Thymus (tissue), 11 donors: ENCODE data around the gene RAPGEF3. TPM values are rescaled to one million over a fixed set of nuclear protein-coding genes. Genes with fewer than 3 reads are reported as not detected.

Source experiments
- DNase-seq, 9 donors: peaks; one replicate each; pipeline ENCODE4 v3.0.0-alpha.2; 2013; ENCODE audit warnings: low spot score in 9 of 9, low read depth in 6 of 9, missing footprints in 1 of 9
- H3K27ac ChIP-seq, 2 donors: one replicate each; pipeline ENCODE4 v1.5.1; 2013; ENCODE audit warnings: control low read depth in 1 of 2, low read depth in 1 of 2, low read length in 1 of 2, mild to moderate bottlenecking in 1 of 2, moderate library complexity in 1 of 2
- H3K27me3 ChIP-seq, 2 donors: one replicate each; pipeline ENCODE4 v1.5.1; 2013; ENCODE audit warnings: low read length in 1 of 2; ENCODE audit not compliant: control insufficient read depth in 2 of 2, insufficient read depth in 1 of 2
- H3K36me3 ChIP-seq, 2 donors: one replicate each; pipeline ENCODE4 v1.5.1; 2013; ENCODE audit warnings: low read length in 1 of 2, mild to moderate bottlenecking in 1 of 2, moderate library complexity in 1 of 2; ENCODE audit not compliant: control insufficient read depth in 2 of 2, insufficient read depth in 2 of 2
- H3K4me1 ChIP-seq, 2 donors: one replicate each; pipeline ENCODE4 v1.5.1; 2013; ENCODE audit warnings: low read length in 2 of 2; ENCODE audit not compliant: control insufficient read depth in 2 of 2, insufficient read depth in 2 of 2
- H3K4me3 ChIP-seq, 2 donors: one replicate each; pipeline ENCODE4 v1.5.1; 2013; ENCODE audit warnings: low read length in 2 of 2, control low read depth in 1 of 2, mild to moderate bottlenecking in 1 of 2
- H3K9me3 ChIP-seq, 2 donors: one replicate each; pipeline ENCODE4 v1.5.1; 2013; ENCODE audit warnings: low read length in 1 of 2, mild to moderate bottlenecking in 1 of 2; ENCODE audit not compliant: control insufficient read depth in 2 of 2, insufficient read depth in 1 of 2
- WGBS: extraction: QIAGEN DNeasy Blood & Tissue Kit; methylation state at CpG from one replicate; pipeline ENCODE4 v1.1.7; 2013; 5-methylcytosine and 5-hydroxymethylcytosine counted together
- polyA plus RNA-seq: library from polyadenylated mRNA; stranded (reverse); fragments of 200-250 nt; gene quantifications from one replicate; pipeline ENCODE4 v1.2.3, GENCODE V29; 2013
- total RNA-seq: library from RNA; stranded (reverse); fragments of 120-200 nt; gene quantifications from one replicate; pipeline ENCODE4 v1.2.4, GENCODE V29; 2013
- donor health status: healthy.

The RAPGEF3 gene
- total and polyA plus RNA-seq, 2 donors, result 1.6 to 20.9 TPM

DNA sequence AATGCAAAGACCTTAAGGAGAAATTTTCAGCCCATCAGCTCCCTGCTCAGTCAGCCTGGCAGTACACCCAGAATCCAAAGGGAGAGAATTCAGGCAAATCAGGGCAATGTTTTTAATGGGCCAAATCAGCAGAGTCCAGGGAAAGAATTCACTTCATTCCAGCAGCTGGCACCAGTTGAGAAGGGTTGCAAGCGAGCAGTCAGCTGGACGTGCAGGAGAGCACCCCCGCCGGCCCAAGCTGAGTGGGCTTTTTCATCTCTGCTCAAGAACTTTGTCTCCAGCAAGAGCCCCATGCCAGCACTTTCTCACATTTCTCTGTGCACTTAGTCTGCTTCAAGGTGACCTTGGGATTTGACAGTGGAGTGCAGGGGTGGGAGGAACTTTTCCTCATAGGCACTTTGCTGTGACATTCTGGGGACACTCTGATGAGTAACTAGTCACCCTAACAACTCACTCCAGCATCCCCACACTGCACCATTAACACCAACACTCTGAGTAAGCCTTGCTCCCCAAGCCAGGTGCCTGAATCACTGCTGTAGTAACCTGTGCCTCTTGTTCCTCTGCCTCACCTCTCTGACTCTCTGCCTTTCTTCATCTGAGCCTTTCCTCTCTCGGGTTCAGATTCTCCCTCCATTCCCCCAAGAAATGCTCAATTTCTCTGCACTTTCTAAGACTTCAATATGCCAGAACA is 35.6 kb downstream of the RAPGEF3 start:
- Histone ChIP-seq H3K27me3 (no peaks in the 10 kb centered on the region), H3K4me1 (peaks cover 0 to 1% of the 10 kb centered on the region in 2 donors), H3K9me3 (no peaks in the 10 kb centered on the region), H3K4me3 (no peak overlapping the region), H3K27ac (no peak overlapping the region), H3K36me3 (no peaks in the 10 kb centered on the region)
- WGBS, result 96% methylated on average over 5 of the region's 5 CpGs
- no peak for DNase-seq

DNA sequence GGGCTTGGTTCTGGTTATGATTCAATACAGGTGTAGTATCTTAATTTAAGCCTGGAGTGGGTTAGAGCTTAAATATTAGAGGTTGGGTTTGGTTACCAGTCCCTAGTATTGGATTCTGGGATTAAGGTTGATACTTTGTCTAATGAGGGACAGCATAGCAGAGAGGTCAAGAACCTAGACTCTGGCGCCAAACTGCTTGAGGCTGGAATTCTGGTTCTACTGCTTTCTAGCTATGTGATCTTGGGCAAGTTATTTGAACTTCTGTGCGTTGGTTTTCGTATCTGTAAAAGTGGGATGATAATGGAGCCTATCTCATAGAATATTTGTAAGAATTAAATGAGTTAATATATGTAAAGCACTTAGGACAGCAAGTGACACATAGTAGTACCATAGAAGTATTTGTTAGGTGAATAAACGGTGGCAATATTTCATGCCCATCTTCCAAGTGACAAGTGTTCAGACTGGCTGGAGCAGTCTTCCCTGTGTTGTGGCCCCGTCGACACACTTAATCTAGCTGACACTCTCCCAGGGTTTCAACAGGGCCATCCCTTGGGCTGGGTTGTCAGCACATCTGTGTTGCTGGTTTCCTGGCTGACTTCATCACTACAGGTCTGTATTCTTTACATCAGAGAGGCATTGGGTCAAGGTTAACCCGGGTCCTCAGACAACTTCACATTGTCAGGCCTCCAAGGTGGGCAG is 36.4 kb downstream of the RAPGEF3 start:
- WGBS, result 95% methylated on average over 7 of the region's 7 CpGs
- H3K9me3 ChIP-seq, result no peaks in the 10 kb centered on the region
- H3K36me3 ChIP-seq, result no peaks in the 10 kb centered on the region
- no peak overlapping the region for H3K27ac ChIP-seq
- no peaks in the 10 kb centered on the region for H3K27me3 ChIP-seq
- peaks cover 6 to 9% of the 10 kb centered on the region in 2 donors for H3K4me1 ChIP-seq
- no peak overlapping the region for H3K4me3 ChIP-seq
- DNase-seq, result no peak

DNA sequence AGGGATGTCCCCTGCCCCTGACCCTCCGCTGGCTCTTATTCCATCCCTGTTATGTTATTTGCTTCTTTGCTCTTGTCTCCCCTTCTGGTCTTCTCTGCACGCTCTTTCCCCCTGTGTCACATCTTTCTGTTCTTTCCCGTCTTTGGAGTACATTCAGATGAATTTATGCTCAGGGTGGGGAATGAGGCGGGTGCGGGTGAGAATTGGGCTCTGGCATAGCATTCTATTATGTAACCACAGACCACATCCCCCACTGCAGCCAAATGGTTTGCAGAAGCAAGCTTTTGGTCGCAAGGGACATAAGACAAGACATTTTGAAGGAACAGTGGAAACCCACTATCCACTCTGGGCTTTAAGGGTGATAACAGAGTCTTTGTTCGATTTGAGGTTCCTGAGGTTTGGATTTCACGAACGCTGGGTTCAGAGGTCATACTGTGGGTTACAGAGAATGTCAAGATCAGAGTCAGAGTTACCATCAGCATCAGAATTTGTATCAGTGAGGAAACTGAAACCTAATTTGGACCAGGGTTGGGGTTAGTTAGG is 37.2 kb downstream of the RAPGEF3 start:
- 28% methylated on average over 9 of the region's 9 CpGs for WGBS
- no peak for DNase-seq
- H3K27ac ChIP-seq, result no peak overlapping the region

DNA sequence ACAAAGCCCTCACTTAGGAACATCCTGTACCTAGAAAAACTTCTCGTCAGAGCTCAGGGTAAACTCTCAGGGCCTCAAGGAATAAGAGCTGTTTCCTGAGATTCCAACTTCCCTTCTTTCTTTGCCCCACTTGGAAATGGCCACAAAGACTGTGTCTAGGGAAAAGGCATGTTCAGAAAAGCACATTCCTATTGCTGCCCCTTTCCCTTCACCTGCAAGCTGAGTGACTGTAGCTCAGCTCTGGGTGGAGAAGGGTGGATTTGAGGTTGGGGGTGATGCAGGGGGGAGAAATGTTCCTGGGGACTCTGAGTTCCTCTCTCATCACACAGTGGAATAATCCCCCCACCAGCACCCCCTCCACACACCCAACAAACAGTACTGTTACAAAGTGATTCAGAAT is 40.1 kb downstream of the RAPGEF3 start:
- Histone ChIP-seq H3K4me3 (no peak overlapping the region), H3K27me3 (no peaks in the 10 kb centered on the region), H3K27ac (no peak overlapping the region), H3K4me1 (peaks cover 11 to 31% of the 10 kb centered on the region in 2 donors), H3K36me3 (no peaks in the 10 kb centered on the region), H3K9me3 (no peaks in the 10 kb centered on the region)
- 95% methylated on average over 1 of the region's 1 CpG for WGBS
- DNase-seq, result no peak

More for the DNA sequence above, 37.2 kb downstream of the RAPGEF3 start:
- H3K36me3 ChIP-seq, result no peaks in the 10 kb centered on the region
- no peak overlapping the region for H3K4me3 ChIP-seq
- H3K27me3 ChIP-seq, result no peaks in the 10 kb centered on the region
- H3K4me1 ChIP-seq, result peaks cover 7 to 17% of the 10 kb centered on the region in 2 donors
- H3K9me3 ChIP-seq, result no peaks in the 10 kb centered on the region

DNA sequence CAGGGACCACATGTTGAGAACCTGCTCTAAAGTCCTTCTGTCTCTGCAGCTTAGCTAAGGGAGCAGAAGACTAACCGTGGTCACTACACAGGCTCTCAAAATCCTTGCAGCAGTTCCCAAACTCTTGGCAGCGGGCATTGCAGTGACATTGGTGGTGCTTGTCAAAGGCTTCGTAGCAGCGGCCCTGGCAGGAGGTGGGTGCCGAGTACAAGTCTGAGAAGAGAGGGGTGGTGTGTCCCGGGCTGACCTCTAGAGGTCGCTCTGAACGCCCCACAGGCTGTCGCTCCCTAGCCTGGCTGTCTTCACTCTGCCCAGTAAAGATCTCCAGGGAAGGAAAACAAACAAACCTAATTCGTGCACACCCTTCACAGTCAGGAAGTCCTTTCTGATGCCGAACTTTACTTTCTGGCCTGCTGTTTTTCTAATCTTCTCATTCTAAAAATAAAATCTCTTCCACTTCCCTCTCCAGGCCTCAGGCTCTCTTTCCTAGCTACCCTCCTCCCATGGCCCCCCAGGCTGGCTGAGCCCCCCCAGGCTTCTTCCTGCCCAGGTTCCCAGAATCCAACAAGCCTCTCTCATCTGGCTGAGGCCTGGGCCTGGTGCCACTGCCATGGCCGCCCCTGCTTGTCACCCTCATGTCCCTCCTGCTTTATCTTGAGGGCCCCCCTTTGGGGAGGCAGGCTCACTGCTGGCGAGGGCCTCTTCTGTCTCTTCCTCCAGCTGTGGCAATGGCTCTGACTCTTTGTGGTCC is 41.1 kb downstream of the RAPGEF3 start:
- no peaks in the 10 kb centered on the region for H3K9me3 ChIP-seq
- H3K27me3 ChIP-seq, result no peaks in the 10 kb centered on the region
- H3K36me3 ChIP-seq, result no peaks in the 10 kb centered on the region
- H3K4me3 ChIP-seq, result no peak overlapping the region
- peak in 6 of 9 donors; percentile 48 to 82 (median 63) for DNase-seq
- peak overlapping the region in 1 of 2 donors; percentile 50 for H3K27ac ChIP-seq
- peaks cover 11 to 33% of the 10 kb centered on the region in 2 donors for H3K4me1 ChIP-seq
- 23% methylated on average over 13 of the region's 13 CpGs for WGBS

DNA sequence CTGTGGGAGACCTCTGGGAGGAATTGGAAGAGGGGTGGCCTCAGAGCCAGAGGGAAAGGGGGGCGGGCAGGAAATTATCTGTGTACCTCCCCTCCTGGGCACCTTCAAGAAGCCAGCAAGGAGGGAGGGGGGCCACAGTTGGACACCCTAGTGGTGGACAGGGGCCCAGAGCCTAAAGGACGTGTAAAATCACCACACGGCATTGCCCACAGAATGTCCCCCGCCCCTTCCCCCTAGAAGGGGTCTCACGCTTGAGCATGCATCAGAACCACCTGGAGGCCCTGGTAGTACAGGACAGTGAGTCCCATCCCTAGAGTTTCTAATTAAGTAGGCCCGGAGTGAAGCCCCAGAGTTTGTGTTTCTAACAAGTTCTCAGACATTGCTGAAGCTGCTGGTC is 41.6 kb downstream of the RAPGEF3 start:
- Histone ChIP-seq H3K27me3 (no peaks in the 10 kb centered on the region), H3K36me3 (no peaks in the 10 kb centered on the region), H3K4me1 (peaks cover 11 to 33% of the 10 kb centered on the region in 2 donors), H3K9me3 (no peaks in the 10 kb centered on the region), H3K4me3 (no peak overlapping the region), H3K27ac (no peak overlapping the region)
- WGBS, result 89% methylated on average over 6 of the region's 6 CpGs
- DNase-seq, result no peak

DNA sequence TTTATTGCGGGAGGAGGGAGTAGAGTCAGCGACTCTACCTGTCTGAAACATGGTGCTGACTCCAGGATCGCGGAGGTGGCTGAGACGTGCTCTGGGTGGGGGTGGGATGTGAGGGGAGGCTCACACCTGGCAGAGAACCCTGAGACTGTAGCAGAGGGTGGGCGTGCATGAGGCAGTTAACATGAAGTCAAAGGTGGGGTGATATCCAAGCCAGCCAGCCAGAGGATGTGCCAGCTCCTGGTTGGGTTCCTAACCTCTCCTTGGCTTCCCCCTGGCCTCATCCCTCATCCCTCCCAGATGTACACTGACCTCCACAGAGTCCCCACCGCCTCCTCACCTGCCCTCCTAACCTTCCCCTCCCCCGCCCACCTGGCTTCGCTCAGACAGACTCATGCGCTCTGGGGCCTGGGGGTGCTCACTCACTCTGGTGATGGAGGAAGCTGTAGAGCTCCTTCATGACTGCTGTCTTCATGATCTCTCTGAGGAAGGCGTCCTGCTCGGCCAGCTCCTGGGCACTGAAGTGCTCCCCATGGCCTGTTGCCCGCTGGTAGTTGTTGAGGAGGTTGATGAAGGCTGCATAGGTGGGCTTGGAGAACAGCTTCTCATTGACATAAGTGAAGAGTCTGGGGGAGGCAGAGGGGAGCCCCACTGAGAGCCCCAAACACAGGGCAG is 42.7 kb downstream of the RAPGEF3 start:
- H3K36me3 ChIP-seq, result no peaks in the 10 kb centered on the region
- H3K4me1 ChIP-seq, result peaks cover 11 to 33% of the 10 kb centered on the region in 2 donors
- no peaks in the 10 kb centered on the region for H3K27me3 ChIP-seq
- peak overlapping the region in 1 of 2 donors; percentile 44 for H3K27ac ChIP-seq
- H3K4me3 ChIP-seq, result no peak overlapping the region
- 93% methylated on average over 13 of the region's 13 CpGs for WGBS
- DNase-seq, result no peak
- no peaks in the 10 kb centered on the region for H3K9me3 ChIP-seq

DNA sequence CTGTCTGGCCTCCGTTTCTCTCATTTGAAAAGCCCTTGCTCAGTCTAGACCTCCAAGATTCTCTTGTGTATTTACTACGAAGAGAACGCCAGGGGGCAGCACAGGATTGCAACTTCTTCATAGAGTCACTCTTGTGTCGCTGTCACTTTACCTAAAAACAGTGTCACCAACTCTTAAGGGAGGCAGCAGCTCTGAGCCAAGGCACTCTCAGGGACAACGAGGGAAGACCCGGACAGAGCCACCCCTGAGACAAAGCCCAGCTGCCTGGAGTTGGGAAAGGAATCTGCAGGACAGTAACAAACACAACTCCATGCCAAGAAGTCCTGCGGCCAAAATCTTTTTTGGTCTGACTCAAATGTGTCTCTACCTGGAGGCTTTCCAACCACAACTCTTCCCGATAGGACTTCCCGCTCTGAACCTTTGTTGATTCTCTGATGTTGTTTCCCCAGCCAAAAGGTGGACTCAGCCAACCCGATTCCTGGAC is 43.2 kb downstream of the RAPGEF3 start:
- Histone ChIP-seq H3K36me3 (no peaks in the 10 kb centered on the region), H3K4me3 (no peak overlapping the region), H3K27ac (peak overlapping the region in 1 of 2 donors; percentile 44), H3K9me3 (no peaks in the 10 kb centered on the region), H3K4me1 (peaks cover 11 to 33% of the 10 kb centered on the region in 2 donors), H3K27me3 (no peaks in the 10 kb centered on the region)
- peak; percentile 64 to 94 (median 82) for DNase-seq
- 33% methylated on average over 10 of the region's 10 CpGs for WGBS
